ENCODE data around the gene AEN. TPM values are rescaled to one million over a fixed set of nuclear protein-coding genes. Genes with fewer than 3 reads are reported as not detected.

AEN gene
- total and polyA plus RNA-seq, 3 donors from 2014 or later = 22.5 to 32.9 (median 31.0) TPM

GRCh38 chr15:88653200-88654064 lies 32.3 kb downstream of the AEN start:
- no peak overlapping the region for H3K4me3 ChIP-seq
- H3K27me3 ChIP-seq = no peaks in the 10 kb centered on the region
- no peaks in the 10 kb centered on the region for H3K4me1 ChIP-seq
- H3K27ac ChIP-seq = no peak overlapping the region
- H3K9me3 ChIP-seq = no peaks in the 10 kb centered on the region
- peak; percentile 9 for DNase-seq
- TF ChIP-seq POLR2A (IDR thresholded peaks at IDR 0.05) = no peak
- no peak for TF ChIP-seq CTCF (IDR thresholded peaks at IDR 0.05)
- no peaks in the 10 kb centered on the region for H3K36me3 ChIP-seq (ENCODE audit: low read depth, missing control alignments)
- intact Hi-C loops (cut with DNase I; ENCODE audit: low total_unique reads) = loop anchor here (10.0 kb wide), 1 partner anchor 181 kb away; no protein-coding TSS in a partner anchor
- 87 to 88% methylated on average over 9 to 13 of the region's 13 CpGs for WGBS, 2 donors

DNA sequence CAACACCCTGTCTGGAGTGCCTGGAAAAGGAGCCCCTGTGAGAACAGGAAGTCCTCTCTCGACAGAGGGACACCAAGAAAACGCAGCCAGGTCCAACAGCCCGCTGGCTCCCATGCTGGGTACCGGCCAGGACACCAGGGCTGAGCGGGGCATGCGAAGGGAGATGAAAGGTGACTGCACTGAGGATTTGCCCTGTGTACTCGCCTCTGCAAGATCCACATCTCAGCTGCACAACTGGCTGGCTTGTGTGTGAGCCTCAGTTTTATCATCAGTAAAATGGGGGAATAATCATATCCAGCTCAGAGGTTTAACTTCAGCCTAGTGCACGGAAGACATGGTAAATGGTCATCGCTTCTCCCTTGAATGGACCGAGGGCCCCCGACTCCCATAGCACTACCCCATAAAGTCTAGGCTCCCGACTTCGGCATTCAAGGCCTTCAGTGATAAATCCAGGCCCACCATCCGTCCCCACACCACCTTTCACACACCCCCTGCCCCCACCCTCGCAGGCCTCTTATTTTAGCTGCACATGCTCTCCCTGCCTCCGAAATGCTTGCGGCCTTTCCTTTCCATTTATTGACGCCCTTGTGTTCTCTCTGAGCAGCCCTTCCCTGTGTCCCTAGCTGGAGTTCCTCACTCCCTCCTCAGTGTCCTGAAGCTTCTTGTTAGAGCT lies 33.4 kb downstream of the AEN start:
- no peaks in the 10 kb centered on the region for H3K27me3 ChIP-seq
- 87 to 94% methylated on average over 18 of the region's 18 CpGs for WGBS, 2 donors
- intact Hi-C loops (cut with DNase I; ENCODE audit: low total_unique reads) = loop anchor here (10.0 kb wide), 1 partner anchor 180 kb away; no protein-coding TSS in a partner anchor
- no peaks in the 10 kb centered on the region for H3K4me1 ChIP-seq
- DNase-seq = peak; percentile 8
- no peak for TF ChIP-seq POLR2A (IDR thresholded peaks at IDR 0.05)
- no peak for TF ChIP-seq CTCF (IDR thresholded peaks at IDR 0.05)
- H3K9me3 ChIP-seq = no peaks in the 10 kb centered on the region
- no peak overlapping the region for H3K4me3 ChIP-seq
- H3K27ac ChIP-seq = no peak overlapping the region
- no peaks in the 10 kb centered on the region for H3K36me3 ChIP-seq (ENCODE audit: low read depth, missing control alignments)

DNA sequence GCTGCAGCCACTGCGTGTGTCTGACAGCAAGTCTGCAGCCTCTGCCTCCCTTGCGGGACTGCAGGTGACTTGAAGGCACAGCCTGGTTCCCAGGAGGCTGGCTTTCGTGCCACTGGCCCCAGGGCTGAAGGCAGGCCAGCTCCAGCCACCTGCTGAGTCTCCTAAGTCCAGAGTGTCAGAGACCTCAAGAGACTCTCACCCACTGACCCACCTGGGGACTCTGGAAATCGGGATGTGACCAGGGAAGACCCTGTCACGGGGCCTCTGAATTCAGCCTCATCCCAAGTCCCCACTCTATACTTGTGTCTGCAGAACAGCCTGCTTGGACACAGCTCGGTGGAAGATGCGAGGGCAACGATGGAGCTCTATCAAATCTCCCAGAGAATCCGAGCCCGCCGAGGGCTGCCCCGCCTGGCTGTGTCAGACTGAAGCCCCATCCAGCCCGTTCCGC lies 34.0 kb downstream of the AEN start:
- H3K27me3 ChIP-seq = no peaks in the 10 kb centered on the region
- no peak overlapping the region for H3K27ac ChIP-seq
- H3K36me3 ChIP-seq (ENCODE audit: low read depth, missing control alignments) = no peaks in the 10 kb centered on the region
- peak; percentile 11 for DNase-seq
- no peak overlapping the region for H3K4me3 ChIP-seq
- intact Hi-C loops (cut with DNase I; ENCODE audit: low total_unique reads) = loop anchor here (10.0 kb wide), 1 partner anchor 180 kb away; no protein-coding TSS in a partner anchor
- no peak for TF ChIP-seq POLR2A (IDR thresholded peaks at IDR 0.05)
- TF ChIP-seq CTCF (IDR thresholded peaks at IDR 0.05) = no peak
- no peaks in the 10 kb centered on the region for H3K4me1 ChIP-seq
- 90 to 93% methylated on average over 6 to 14 of the region's 14 CpGs for WGBS, 2 donors
- H3K9me3 ChIP-seq = no peaks in the 10 kb centered on the region

DNA sequence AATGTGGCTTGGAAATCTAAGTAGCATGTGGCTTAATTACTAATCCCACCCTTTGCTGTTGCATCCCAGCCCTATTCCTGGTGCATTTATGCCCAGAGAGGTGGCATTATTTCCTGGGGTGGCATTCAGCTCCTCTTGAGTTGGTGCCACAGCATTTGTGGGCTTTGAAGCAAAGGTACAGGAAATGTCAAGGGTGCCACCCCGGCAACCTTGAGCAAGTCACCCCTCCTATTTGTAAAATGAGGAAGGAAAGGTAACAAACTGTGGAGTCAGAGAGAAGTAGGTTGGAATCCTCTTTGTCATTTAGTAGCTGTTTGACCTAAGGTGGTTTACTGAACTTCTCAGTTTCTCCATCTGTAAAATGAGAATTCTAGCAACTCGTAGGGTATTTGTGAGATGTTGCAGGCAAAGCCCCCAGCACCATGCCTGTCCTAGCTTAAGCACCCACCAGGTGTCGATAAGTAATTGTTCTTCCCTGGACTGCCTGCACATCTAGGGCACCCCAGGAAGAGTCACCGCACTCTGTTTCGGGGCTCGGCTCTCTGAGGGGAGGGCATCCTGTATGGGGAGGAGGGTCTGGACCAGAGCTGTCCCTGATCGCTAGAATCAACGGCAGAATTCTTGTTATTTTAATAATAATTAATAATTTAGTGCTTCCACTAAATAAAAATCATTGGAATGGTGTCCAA lies 34.8 kb downstream of the AEN start:
- intact Hi-C loops (cut with DNase I; ENCODE audit: low total_unique reads) = loop anchor here (10.0 kb wide), 1 partner anchor 179 kb away; no protein-coding TSS in a partner anchor
- 87 to 94% methylated on average over 8 of the region's 8 CpGs for WGBS, 2 donors

More for the DNA sequence above, 34.8 kb downstream of the AEN start:
- Histone ChIP-seq H3K36me3 (ENCODE audit: low read depth, missing control alignments) (no peaks in the 10 kb centered on the region), H3K4me3 (no peak overlapping the region), H3K9me3 (no peaks in the 10 kb centered on the region), H3K27ac (no peak overlapping the region), H3K4me1 (no peaks in the 10 kb centered on the region), H3K27me3 (no peaks in the 10 kb centered on the region)
- TF ChIP-seq CTCF (IDR thresholded peaks at IDR 0.05) = no peak
- TF ChIP-seq POLR2A (IDR thresholded peaks at IDR 0.05) = no peak
- DNase-seq = peak; percentile 2

Data from testis (tissue), 3 donors.